HUDEP-2 (cell line): ENCODE results near the gene DRD1.
"Not testable (repeated sequence)": the region's sequence is repeated elsewhere in the genome, so short reads cannot be mapped to it uniquely, and the experiment has no call there.

Experiments used
- DNase-seq, 76 experiments: peaks; one replicate each; lab custom pipeline; 2025; ENCODE audit not compliant: unreplicated experiment in 76 of 76; lab: John Stamatoyannopoulos, UW

The DRD1 gene

DNA sequence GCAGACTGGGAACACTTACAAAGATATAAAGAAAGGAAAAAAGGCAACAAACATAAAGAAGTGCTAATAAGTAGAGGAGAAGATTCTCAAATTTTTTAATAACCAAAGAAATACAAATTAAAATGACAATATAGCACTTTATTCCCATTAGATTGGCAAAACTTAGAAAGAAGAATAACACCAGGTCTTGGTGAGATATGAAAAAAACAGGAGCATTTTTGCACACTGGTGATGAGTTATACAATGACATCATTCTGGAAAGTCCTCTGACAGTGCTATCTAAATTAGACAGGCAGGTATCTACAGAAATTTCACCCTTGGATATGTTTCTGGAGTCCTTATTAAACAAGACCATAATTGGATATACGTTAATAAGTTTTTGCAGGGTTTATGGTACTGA, 24.9 kb upstream of the DRD1 start:
- DNase-seq: no peak

DNA sequence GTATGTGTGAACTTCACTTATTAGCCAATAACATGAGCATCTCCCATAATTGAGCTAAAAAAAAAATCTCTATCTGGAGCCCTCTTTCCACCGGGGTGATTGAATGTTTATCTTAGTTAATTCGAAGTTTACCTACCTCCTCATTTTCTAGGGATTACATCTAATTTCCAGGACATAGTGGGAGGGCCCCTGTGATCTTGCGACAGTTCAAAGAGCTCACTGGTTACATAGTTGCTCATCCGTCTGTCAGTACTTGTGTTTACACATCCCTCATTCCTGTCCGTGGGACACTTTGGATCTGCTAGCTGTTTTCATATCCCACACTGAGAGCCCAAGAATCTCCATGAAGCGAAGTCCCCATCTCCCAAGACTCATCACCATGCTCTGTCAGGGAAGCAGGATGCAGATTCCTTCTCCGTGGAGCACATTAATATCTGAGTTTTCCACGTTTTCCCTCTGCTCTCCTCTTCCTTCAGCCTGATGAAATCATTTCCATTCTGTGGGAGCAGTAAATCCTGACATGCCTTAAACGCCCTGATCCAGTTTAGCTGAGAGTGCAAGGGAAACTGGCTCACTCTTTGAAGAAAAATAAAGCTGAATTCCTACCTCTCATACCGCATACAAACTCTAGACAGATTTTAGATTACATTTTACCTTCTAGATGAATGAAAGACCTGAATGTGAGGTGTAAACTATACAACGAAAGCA, 24.2 kb upstream of the DRD1 start:
- no peak for DNase-seq

DNA sequence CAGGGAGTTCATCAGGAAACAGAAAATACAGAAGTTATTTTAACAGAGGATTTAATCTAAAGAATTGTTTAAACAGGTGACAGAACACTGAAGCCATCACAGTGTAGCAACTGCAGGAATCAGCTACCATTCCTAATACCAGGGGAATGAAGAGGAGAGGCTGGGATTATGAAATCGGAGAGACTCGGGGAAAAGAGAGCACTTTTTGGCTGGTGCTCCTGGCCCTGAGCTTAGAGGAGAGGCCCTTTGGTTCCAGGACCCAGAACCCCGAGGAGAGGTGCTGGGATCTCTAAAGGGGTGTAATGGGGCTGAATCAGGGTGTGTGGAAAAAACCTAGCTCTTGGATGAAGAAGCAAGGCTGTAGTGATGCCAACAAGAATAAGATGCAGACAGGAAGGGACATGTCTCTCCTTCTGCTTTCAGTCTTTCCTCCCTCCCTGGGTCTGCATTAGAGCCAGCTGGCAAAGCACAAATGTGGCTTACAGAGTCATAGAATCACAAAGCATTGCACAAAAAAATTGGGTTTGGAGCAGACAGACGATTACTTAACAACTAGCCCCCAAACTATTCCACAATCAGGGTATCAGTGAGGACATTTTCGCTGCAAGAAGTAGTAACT, 22.8 kb upstream of the DRD1 start:
- no peak for DNase-seq

DNA sequence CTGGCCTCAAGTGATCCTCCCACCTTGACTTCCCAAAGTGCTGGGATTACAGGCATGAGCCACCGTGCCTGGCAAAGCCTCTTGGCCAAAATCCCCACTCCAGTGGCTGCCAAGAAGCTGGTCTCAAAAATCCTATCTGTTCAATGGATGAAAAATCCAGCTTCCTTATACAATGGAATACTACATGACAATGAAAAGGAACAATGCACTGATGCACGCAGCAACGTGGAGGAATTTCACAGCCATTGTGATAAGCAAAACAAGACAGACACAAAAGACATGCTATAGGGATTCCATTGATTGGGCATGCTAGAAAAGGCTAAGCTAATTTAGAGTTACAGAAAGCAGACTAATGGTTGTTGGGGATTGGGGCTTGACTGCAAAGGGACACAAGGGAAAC, 21.3 kb upstream of the DRD1 start:
- DNase-seq: no peak

DNA sequence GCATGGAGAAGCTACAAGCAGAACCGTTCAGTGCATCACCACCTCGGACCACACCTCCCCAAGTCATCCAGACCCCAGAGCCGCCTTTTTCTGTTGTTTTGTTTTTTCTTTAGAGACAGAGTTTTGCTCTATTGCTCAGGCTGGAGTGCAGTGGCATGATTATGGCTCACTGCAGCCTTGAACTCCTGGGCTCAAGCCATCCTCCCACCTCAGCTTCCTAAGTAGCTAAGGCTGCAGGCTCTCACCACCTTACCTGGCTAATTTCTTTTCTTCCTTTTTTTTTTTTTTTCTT, 20.9 kb upstream of the DRD1 start:
- no peak for DNase-seq

DNA sequence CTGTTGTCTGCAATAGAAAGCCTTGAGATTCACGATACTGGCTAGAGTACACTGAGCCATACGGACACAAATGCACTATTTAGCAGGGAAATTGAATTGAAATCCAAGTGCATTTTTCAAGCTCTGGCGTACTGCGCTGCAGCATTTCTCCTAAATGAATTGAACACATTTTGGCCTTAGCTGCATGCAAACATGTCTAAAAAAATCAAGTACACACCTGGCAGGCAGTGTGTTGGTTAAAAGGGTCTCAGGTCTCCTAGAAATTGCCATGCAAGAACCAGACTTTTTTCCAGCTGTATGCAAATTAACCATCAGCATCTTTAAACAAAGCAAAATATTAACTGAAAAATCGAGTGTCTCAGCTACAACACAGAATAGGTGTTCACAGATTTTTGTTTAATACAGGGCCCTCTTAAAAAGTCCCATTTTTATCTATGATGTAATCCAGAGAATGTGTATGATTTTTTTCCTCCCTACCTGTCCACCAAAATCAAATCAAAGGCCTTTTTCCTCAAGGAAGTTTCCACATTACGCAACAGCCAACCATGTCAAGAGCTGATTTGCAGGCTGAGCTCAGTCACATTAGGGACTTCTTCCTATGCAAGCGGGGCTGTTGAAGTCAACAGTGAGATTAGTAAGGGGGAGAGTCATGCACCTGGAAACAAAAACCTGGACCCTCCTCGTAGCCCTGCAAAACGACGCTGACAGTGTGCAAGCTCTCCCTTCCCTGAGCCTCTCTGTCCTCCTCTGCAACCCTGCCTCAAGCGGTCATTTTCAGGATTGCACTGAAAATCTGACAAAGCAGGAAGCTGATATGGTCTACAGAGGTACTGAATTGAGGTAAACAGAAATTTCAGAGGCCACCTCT, 20.3 kb upstream of the DRD1 start:
- peak in 33 of 76 experiments; percentile 2 to 57 (median 16) for DNase-seq

DNA sequence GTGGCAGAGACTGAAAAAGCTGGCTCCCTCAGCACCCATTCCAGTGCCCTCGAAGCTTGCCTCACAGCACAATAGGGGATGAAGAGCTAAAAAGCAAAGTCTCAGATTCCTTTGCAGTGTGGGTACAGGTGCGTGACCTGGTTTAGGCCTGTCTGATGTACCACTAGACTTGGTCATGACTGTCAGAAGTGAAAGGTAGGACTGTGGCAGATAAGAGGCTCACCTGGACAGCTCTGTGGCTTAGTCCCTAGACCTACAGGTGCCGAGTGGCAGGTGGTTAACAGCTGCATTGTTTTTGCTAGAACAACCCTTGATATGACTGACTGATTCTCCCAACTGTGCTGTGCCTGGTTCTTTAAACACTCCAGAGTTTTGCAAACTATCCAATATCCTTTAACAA, 19.7 kb upstream of the DRD1 start:
- DNase-seq: no peak

DNA sequence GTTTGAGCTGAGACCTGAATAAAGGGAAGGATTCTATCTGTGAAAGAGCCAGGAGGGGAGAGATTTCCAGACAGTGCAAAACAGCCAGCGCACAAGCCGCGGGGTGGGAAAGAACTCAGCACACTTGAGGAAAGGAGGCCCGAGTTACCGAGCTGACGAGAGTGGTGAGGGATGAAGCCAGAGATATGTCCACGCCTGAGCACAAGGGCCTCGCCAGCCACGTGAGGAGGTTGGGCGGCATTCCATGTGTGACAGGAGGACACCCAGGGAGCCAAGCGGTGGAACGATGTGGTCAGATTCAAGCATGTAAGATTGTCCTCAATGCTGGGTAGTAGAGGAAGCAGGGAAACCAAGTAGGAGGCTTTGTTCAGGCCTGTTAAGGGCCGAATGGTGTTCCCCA, 17.4 kb upstream of the DRD1 start:
- DNase-seq: no peak

DNA sequence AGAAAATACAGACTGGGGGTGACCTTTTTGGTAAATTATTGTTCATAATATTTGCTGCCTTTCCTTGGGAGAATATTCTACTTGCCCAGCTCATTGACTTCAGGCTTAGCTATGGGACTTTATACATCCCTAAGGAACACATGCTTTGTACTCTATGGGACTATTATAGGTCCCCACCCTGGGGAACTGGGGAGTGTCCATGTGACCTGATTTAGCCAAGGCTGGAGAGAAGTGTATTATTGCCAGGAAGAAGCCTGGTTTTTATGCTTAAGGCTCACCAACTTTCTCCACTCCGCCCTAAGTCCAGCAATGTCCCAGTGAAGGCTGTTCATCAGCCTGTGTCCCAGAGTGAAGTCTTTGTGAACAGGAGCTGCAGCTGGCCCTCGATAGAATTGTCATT, 16.6 kb upstream of the DRD1 start:
- no peak for DNase-seq

DNA sequence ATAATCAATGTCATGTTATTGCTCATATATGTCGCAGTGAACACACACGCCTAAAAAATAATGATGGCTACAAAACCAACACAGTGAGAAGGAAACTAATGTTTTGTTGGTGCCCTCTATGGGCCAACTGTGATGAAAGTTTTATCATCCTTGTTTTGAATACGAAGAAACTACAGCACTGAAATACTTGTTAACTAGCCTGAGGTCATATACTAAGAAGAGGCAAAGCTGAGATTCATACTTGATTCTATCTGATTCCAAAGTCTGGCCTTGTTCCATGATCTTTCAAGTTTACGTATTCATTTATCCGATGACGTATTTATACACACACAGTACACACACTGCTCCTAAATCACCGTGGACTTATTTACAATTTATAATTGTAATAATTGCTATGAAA, 16.1 kb upstream of the DRD1 start:
- peak in 1 of 76 experiments; percentile 8 for DNase-seq

DNA sequence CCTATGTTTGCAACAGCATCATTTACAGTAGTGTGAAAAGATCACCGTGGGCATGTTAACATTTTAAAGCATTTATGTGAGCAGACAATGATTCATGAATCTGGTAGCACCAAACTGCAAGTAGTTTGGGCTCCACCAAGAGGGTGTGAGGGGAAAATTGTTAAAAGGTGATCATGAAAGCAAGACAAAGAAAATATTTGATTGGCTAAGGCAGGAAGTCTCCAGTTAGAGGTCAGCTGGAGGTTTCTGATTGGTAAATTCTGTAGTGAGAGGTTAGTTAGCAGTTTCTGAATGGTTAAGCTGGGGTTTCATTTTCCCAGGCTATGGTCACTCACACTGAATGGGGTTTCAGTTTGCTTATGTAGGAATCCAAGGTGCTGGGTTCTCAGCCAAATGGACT, 13.5 kb upstream of the DRD1 start:
- DNase-seq: no peak

DNA sequence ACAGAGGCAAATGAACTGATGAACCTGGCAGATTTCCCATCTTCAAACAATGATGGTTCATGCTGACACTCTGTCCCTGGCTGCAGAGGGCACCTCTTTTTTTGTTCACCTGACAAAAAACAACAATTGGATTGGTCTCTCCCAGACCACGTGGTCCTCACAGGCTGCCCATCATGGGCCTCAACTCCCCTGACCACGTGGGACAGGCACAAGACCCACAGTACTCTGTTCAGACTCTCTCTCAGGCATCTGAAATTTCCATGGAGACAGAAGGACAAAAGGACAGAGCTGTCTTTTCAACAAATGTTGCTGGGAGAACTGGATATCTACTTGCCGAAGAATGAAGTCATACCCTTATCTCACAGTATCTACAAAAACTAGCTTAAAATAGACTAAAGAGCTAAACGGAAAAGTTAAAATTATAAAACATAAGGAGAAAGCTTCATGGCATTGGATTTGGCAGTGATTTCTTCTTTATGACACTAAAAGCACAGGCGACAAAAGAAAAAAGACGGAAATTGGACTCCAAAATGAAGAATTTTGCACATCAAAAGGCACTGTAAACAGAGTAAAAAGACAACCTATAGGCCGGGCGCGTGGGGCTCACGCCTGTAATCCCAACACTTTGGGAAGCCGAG, 12.2 kb upstream of the DRD1 start:
- DNase-seq: no peak

DNA sequence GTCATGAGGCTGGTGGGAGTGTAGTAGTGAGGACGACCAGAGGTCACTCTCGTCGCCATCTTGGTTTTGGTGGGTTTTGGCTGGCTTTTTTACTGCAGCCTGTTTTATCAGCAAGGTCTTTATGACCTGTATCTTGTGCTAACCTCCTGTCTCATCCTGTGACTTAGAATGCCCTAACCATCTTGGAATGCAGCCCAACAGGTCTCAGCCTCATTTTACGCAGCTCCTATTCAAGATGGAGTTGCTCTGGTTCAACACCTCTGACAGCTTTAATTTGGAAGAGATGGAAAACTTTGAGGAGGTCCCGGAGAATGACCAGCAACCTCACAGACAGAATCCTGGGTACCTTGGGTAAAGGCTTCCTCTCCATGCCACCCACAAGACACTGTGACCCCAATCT, 10.4 kb upstream of the DRD1 start:
- DNase-seq: not testable (repeated sequence)

DNA sequence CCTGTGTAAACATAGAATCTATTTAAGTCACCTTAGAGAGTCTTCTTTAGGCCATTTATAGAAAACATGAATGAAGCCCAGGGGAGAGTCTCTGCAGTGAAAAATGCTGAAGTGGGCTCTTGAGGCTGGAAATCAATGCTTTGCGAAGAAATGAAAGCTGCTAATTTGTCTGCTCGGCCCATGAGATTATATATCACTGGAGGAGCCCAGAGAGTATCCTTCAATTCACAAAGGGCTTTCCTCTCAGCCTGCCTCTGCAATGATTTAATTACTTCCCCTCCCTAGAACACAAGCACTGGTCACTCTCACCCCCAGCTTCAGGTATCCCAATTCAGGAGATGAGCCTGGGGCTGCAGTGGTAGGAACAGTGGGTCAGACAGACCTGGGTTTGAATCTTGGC, 8.2 kb upstream of the DRD1 start:
- DNase-seq: no peak

DNA sequence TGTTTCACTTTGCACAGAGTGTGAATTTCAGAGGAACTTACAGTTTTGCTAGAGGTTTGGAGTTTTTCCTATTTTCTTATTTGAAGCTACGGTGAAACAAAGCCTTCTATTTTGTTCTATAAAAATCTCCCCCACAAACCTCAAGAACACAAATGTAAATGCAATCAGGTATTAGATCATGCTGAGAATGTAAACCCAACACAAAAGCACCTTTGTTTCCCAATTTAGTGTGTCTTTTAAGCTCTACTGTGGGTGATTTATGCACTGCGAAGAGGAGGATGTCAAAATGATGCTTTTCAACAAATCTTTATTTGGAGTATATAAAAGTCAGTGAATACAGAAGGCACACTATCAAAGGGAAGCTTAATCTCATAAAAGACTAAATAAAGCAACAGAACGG, 4.3 kb upstream of the DRD1 start:
- no peak for DNase-seq

DNA sequence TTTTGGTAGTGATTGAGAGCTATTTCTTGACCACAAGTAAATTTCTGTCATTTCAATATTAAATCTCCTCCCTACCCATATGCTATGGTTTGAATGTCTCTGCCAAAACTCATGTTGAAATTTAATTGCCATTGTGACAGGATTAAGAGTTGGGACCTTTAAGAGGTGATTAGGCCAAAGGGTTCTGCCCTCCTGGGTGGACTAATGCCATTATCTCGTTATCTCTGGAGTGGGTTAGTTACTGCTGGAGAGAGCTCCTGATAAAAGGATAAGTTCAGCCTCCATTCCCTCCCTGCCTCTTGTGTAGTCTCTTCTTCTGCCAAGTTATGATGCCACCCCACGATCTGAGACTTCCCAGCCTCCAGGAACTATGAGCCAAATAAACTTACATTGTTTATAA, 3.6 kb upstream of the DRD1 start:
- no peak for DNase-seq

DNA sequence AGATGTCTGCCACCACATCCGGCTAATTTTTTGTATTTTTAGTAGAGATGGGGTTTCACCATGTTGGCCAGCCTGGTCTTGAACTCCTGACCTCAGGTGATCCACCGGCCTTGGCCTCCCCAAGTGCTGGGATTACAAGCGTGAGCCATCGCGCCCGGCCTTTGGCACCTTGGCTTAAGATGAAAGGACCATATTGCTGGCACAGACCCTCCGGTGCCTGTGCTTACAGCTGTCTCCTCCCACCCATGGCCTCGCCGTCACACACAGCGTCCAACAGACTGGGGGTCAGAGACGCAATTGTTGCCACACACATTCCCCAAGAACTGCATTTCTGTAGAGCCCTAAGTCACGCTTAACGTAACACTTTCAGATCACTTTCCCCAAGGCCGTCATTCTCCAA, 2.4 kb upstream of the DRD1 start:
- not testable (repeated sequence) for DNase-seq

DNA sequence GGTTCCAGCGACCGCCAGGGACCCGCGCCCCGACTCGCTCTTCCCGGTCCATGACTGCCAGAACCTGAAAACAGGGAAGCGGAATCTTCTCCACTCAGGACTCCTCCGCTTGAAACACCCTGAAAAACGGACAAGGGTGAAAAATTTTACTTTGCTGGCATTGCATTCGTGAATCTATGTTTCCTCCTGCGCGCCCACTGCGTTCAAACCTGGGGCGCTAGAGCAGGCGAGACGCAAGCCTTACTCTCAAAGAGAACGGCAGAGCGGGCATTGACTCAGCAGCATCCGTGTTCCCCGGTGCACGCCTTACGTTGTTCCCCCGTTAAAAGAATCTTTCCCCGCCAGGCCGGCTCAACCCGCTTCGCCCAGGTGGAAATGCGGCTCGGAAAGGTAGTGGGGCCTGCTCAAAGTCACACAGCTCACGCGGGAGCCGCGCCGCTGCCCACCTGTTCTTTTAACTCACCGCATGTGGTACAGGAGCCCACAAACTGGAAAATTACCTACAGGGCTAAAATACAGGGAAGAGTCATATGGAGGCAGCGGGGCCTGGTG, 999 bp upstream of the DRD1 start:
- no peak for DNase-seq

DNA sequence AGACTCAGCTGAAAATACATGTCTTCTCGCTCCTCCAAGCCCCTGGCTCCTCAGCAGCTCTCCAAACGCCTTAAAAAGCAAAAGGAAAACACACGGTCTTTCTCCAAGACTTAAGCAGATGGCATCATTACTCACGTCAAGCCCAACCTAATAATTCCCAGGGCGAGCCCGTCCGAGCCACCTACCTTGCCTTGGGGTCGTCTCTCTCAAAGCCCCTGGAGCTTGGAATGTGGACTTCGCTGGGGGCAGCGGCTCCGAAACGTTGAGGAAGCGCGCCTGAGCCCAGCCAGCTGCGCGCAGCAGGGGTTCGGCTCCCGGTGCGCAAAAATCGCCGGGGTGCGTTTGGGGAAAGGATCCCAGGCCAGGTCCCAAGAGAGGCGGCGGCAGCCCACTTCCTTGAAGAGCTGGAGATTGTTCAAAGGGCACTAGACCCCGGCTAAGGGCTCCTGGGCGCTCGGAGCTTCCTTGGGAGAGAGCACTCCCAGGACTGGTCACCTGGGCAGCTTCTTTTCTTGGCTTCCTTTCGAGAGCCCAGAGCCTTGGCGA, 395 bp downstream of the DRD1 start:
- DNase-seq: no peak

DNA sequence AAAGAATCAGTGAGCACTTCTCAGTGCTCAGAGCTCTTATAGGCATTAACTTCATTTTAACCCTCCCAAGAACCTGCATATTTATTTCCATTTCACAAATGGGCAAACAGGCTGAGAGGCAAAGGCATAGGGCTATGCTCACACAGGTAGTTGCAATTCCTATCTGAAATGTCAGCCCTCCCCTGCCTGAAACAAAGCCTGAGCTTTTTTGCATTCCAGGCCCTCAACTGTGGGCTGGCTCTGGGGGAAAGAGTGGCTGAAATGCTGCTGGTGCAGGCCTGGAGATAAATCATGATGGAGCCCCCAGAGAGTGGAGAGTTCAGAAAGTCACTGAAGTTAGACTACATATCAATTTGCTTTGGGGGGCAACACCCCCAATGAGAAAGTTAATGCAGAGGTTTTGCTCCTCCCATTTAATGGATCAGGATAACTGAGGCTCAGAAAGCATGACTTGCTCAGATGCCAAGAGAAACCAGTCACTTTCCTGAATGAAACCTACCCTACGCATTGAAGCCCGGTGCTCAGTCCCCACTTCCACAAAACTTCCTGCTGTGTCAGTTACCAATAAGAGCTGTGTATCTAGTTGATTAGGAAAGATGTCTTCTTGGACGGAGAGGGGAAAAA, 5.6 kb downstream of the DRD1 start:
- no peak for DNase-seq

DNA sequence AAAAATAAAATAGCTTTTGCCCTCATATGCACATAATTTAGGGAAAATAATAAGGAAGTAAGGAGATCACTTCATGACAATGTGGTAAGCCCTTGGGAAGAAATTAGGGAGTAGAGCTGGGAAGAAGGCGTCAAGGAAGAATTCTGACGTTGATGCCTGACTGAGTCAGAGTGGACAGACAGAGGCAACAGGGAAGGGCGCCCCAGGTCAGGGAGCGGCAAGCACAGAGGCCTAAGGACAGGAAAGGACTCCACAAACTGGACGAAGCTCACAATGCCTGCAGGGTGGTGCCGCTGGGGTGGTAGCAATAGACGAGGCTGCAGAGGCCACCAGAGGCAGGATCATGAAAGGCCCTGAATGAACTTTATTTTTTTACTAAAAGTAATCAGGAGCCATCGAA, 7.6 kb downstream of the DRD1 start:
- DNase-seq: no peak
